K562 (cell line): Measurements from ENCODE around the gene DRGX. TPM values are rescaled to one million over a fixed set of nuclear protein-coding genes. Genes with fewer than 3 reads are reported as not detected.

Experiments used
- ATAC-seq: fragments of 200-7000 bp; cut with Tn5 transposase; 3 replicates; pipeline ENCODE4 v1.9.1; 2020; ENCODE audit warnings: moderate library complexity
- BruUV-seq: library from RNA; stranded (reverse); fragments of 400-500 nt; replicated peaks from 2 replicates; lab custom pipeline; 2021; lab: Mats Ljungman, UMichigan
- CTCF ChIA-PET: fragments of 300-600 bp; formaldehyde crosslinking; extraction: SDS; loops from one replicate; lab custom pipeline; 2021; ENCODE audit warnings: low intra/inter-chr PET ratio; lab: Yijun Ruan, JAX
- POLR2A ChIA-PET: fragments of 300-600, 350-650 bp; sonication (Branson Sonifier 250); formaldehyde crosslinking; extraction: SDS; loops from one replicate; lab custom pipeline; 2021; ENCODE audit warnings: antibody characterized with exemption, inconsistent platforms; lab: Yijun Ruan, JAX
- DNase-seq, 4 experiments: peaks; one replicate each; pipeline versions ENCODE4 v3.0.0 to v3.0.0-alpha.2; 2011 to 2018; ENCODE audit warnings: low spot score in 3 of 4, mixed read lengths in 3 of 4; ENCODE audit errors: extremely low read depth in 1 of 4
- FAIRE-seq: peaks from 2 replicates; lab custom pipeline; 2011; peaks lifted over from hg19 to GRCh38; lab: Jason Lieb, UNC
- H2AFZ ChIP-seq: 2 replicates; pipeline ENCODE4 v1.6.0; 2011; ENCODE audit warnings: low read depth, low read length, control low read depth, inconsistent platforms
- H3K27ac ChIP-seq: fragments of 200-600 bp; 3 replicates; pipeline ENCODE4 v1.8.0; 2011; ENCODE audit warnings: low read depth, mild to moderate bottlenecking, control low read depth, inconsistent platforms, low read length, moderate library complexity, mixed read lengths; ENCODE audit errors: extremely low read depth
- H3K27me3 ChIP-seq, 2 experiments: fragments of 300-600 bp in 1 of 2; 2 replicates in 1 of 2; 3 replicates in 1 of 2; pipeline versions ENCODE4 v1.6.0 to v1.8.0; 2011; ENCODE audit warnings: inconsistent platforms in 2 of 2, low read length in 2 of 2, mild to moderate bottlenecking in 1 of 2, mixed read lengths in 1 of 2, moderate library complexity in 1 of 2; ENCODE audit not compliant: control insufficient read depth in 2 of 2, insufficient read depth in 2 of 2
- H3K36me3 ChIP-seq: fragments of 300-600 bp; 3 replicates; pipeline ENCODE4 v1.8.0; 2011; ENCODE audit warnings: mild to moderate bottlenecking, low read length, inconsistent platforms; ENCODE audit not compliant: control insufficient read depth, insufficient read depth
- H3K4me1 ChIP-seq, 2 experiments: fragments of 200-600 bp in 1 of 2; replicated peaks in 1 of 2; 2 replicates in 1 of 2; 3 replicates in 1 of 2; pipeline versions ENCODE4 v1.5.1 to v1.8.0; 2011; ENCODE audit warnings: inconsistent platforms in 2 of 2, low read length in 2 of 2, mild to moderate bottlenecking in 1 of 2, mixed read lengths in 1 of 2, moderate library complexity in 1 of 2; ENCODE audit not compliant: control insufficient read depth in 2 of 2, insufficient read depth in 2 of 2
- H3K4me2 ChIP-seq: 2 replicates; pipeline ENCODE4 v1.6.1; 2011; ENCODE audit warnings: low read length, control low read depth, inconsistent platforms, mixed read lengths; ENCODE audit not compliant: insufficient read depth
- H3K4me3 ChIP-seq: fragments of 200-600 bp; sonication (generic), shearing (Covaris generic); 2 replicates; pipeline ENCODE4 v1.5.1; 2016; ENCODE audit warnings: control low read depth, inconsistent platforms
- H3K79me2 ChIP-seq: fragments of 200-600 bp; 3 replicates; pipeline ENCODE4 v1.8.0; 2011; ENCODE audit warnings: low read length, inconsistent platforms; ENCODE audit not compliant: control insufficient read depth, insufficient read depth
- H3K9ac ChIP-seq, 2 experiments: 2 replicates each; pipeline versions ENCODE4 v1.6.0 to v1.6.1; 2011; ENCODE audit warnings: low read depth in 2 of 2, low read length in 2 of 2, control low read depth in 1 of 2, inconsistent platforms in 1 of 2, mild to moderate bottlenecking in 1 of 2, mixed read lengths in 1 of 2; ENCODE audit not compliant: insufficient read depth in 1 of 2
- H3K9me1 ChIP-seq: one replicate; pipeline ENCODE4 v1.6.0; 2011; ENCODE audit warnings: inconsistent platforms, mild to moderate bottlenecking, low read length, moderate library complexity; ENCODE audit not compliant: control insufficient read depth, insufficient read depth
- H3K9me3 ChIP-seq: replicated peaks from 2 replicates; pipeline ENCODE4 v1.5.1; 2011; ENCODE audit warnings: low read depth, low read length, inconsistent platforms; ENCODE audit not compliant: control insufficient read depth, insufficient read depth
- H4K20me1 ChIP-seq: replicated peaks from 2 replicates; pipeline ENCODE4 v1.6.1; 2011; ENCODE audit warnings: low read length, inconsistent platforms, mixed read lengths; ENCODE audit not compliant: control insufficient read depth, insufficient read depth
- CXXC5 ChIP-seq: fragments of 250-450 bp; sonication (Bioruptor Pico); IDR thresholded peaks from 2 replicates; pipeline ENCODE4 v1.8.0; 2022; ENCODE audit warnings: inconsistent platforms, mild to moderate bottlenecking, moderate library complexity
- FOXM1 ChIP-seq, 2 experiments: fragments of 450-650 bp in 1 of 2; sonication (generic) in 1 of 2; formaldehyde crosslinking in 1 of 2; IDR thresholded peaks; 2 replicates each; pipeline versions ENCODE4 v1.6.1 to v1.9.0; 2017 to 2022; ENCODE audit warnings: low read depth in 2 of 2, mild to moderate bottlenecking in 2 of 2, missing genetic modification reagents in 1 of 2, moderate library complexity in 1 of 2
- HDAC3 ChIP-seq: fragments of 450-650 bp; IDR thresholded peaks from 2 replicates; pipeline ENCODE4 v1.6.1; 2018; ENCODE audit warnings: borderline replicate concordance, mild to moderate bottlenecking, moderate library complexity; ENCODE audit not compliant: partially characterized antibody
- HNRNPUL1 ChIP-seq: fragments of 200-400 bp; formaldehyde crosslinking; IDR thresholded peaks from 2 replicates; pipeline ENCODE4 v1.6.1; 2017; ENCODE audit warnings: low read length
- NCOR1 ChIP-seq: fragments of 450-650 bp; IDR thresholded peaks from 2 replicates; pipeline ENCODE4 v1.6.1; 2016; ENCODE audit warnings: mild to moderate bottlenecking, moderate library complexity
- NFXL1 ChIP-seq: fragments of 450-650 bp; formaldehyde crosslinking; IDR thresholded peaks from 2 replicates; pipeline ENCODE4 v1.4.0; 2021; ENCODE audit warnings: mild to moderate bottlenecking
- SMARCB1 ChIP-seq: IDR thresholded peaks from 2 replicates; pipeline ENCODE4 v1.6.1; 2011; ENCODE audit warnings: improper control_type of control experiment, low read depth; ENCODE audit not compliant: insufficient read length
- STAG1 ChIP-seq: sonication (generic); formaldehyde crosslinking; IDR thresholded peaks from 2 replicates; pipeline ENCODE4 v1.5.0; 2020; ENCODE audit warnings: missing genetic modification reagents, borderline replicate concordance
- TARDBP ChIP-seq: fragments of 450-650 bp; IDR thresholded peaks from 2 replicates; pipeline ENCODE4 v1.6.1; 2016
- TBL1XR1 ChIP-seq, 2 experiments: IDR thresholded peaks; 2 replicates each; pipeline ENCODE4 v1.6.1; 2012; ENCODE audit warnings: improper control_type of control experiment in 2 of 2, low read length in 2 of 2, mild to moderate bottlenecking in 1 of 2
- ZBTB17 ChIP-seq: fragments of 450-650 bp; formaldehyde crosslinking; IDR thresholded peaks from 2 replicates; pipeline ENCODE4 v1.4.0; 2020; ENCODE audit warnings: mild to moderate bottlenecking
- ZFP36 ChIP-seq: fragments of 150-350 bp; IDR thresholded peaks from 2 replicates; pipeline ENCODE4 v1.6.1; 2018; ENCODE audit warnings: low read length, low read depth; ENCODE audit not compliant: partially characterized antibody
- WGBS: fragments of 100-300 bp; shearing (Covaris generic); methylation state at CpG from one replicate; pipeline ENCODE4 v1.1.6; 2016; ENCODE audit warnings: low coverage, mixed read lengths; ENCODE audit not compliant: insufficient coverage; ENCODE audit errors: missing lambda C conversion rate; 5-methylcytosine and 5-hydroxymethylcytosine counted together
- in situ Hi-C: fragments of 300-500 bp; cut with MboI; formaldehyde crosslinking; loops from 4 replicates; pipeline ENCODE4 v1.15.0; 2018; ENCODE audit warnings: inconsistent platforms, mixed read lengths
- intact Hi-C: fragments of 100-400 bp; cut with micrococcal nuclease; formaldehyde crosslinking; loops from 2 replicates; pipeline ENCODE4 v1.14.2; 2022
- polyA plus RNA-seq, 8 experiments: library from polyadenylated mRNA; depleted of rRNA in 4 of 8; stranded (reverse) in 5 of 8; unstranded in 3 of 8; fragments of >200 nt; fragmentation: Nextera tagmentation in 2 of 8; fragmentation: Illumina TruSeq in 1 of 8; extraction: Ambion mirVana in 2 of 8; extraction: Trizol in 1 of 8; gene quantifications; 2 replicates each; pipeline versions ENCODE4 v1.2.1 to v1.2.3, GENCODE V29; 2011 to 2014; ENCODE audit warnings: inconsistent platforms in 1 of 8, missing spikeins in 1 of 8
- total RNA-seq, 7 experiments: library from RNA; depleted of rRNA in 6 of 7; stranded (reverse); fragments of >200 nt in 6 of 7; fragmentation: Illumina TruSeq in 2 of 7; extraction: Trizol in 2 of 7; gene quantifications; 2 replicates each; pipeline versions ENCODE4 v1.2.1 to v1.2.3, GENCODE V29; 2011 to 2021; ENCODE audit warnings: low replicate concordance in 1 of 7
- TF ChIP-seq, protein P1 (sequence below), 3 experiments: fragments of 200-800 bp in 1 of 3; sonication (Bioruptor generic) in 1 of 3; sonication (generic) in 1 of 3; formaldehyde crosslinking in 1 of 3; IDR thresholded peaks; 2 replicates each; pipeline versions ENCODE4 v1.6.1 to v1.8.0; 2016 to 2022; ENCODE audit warnings: mild to moderate bottlenecking in 2 of 3, missing compliant biosample characterization in 2 of 3, missing genetic modification characterization in 2 of 3, missing genetic modification reagents in 1 of 3
- TF ChIP-seq, protein P2 (sequence below): fragments of 250-450 bp; sonication (Bioruptor Pico); IDR thresholded peaks from 2 replicates; pipeline ENCODE4 v1.9.0; 2021; ENCODE audit warnings: mild to moderate bottlenecking
- TF ChIP-seq, protein P3 (sequence below): sonication (generic); formaldehyde crosslinking; IDR thresholded peaks from 2 replicates; pipeline ENCODE4 v1.8.1; 2023; ENCODE audit warnings: mild to moderate bottlenecking, missing genetic modification reagents, moderate library complexity

DRGX gene
- total and polyA plus RNA-seq, 9 of the 15 experiments (the other 6 are each of a cell fraction or from before 2014, with no cell fraction given) = not detected

DNA sequence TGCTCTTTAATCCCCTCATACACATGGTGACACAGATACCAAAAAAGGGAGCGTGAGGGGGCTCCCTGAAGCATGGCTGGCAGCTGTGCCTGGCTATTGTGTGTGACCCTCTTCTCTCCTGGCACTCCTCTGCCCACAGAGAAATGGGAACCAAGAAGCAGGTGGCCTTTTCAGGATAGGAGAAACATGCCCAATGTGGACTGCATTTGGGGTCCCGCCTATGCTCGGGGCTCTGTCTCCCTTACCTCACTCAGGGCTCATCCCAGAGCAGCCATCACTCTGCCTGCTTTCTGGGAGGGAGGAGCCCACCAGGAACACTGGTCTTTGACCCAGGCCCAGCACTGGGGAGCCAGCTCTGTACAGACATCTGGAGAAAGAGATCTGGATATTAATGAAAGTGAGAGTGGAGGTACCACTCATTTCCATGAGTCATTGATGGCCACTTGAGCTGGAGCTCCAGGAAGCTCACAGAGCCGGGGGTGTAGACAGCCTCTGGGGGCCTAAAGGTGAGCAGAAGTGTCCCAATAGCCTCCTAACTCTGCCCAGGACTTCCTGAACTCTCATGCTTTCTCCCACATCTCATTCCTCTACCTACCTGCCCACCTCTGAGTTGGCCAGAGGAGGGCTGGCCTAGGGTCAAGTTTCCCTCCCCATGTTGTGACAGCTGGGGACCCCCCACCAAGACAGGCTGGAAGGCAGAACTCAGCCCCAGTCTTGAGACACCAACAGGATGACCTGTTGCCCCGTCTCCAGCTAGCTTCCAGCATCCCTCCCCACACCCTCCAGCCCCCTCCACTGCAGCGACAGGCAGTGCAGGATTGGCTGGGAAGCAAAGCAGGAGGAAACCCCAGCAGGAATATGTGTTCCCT, 42.6 kb downstream of the DRGX start:
- Histone ChIP-seq H2AFZ (no peak overlapping the region), H3K4me3 (no peak overlapping the region), H3K27ac (no peak overlapping the region), H4K20me1 (no peaks in the 10 kb centered on the region), H3K9ac (no peak overlapping the region), H3K4me2 (no peak overlapping the region), H3K27me3 (peaks cover 3 to 24% of the 10 kb centered on the region in 2 experiments; a peak in 2 of 5 replicates), H3K79me2 (no peaks in the 10 kb centered on the region), H3K9me1 (no peaks in the 10 kb centered on the region), H3K9me3 (0 out of 2 replicates have a peak, but pooled peaks cover 3% of the 10 kb centered on the region), H3K4me1 (no peaks in the 10 kb centered on the region), H3K36me3 (no peaks in the 10 kb centered on the region)
- BruUV-seq = no TSS peak
- 1% methylated on average over 6 of the region's 6 CpGs for WGBS
- POLR2A ChIA-PET = interaction anchor here (0.5 to 1.5 kb wide), 3 partner anchors 15 to 354 kb away, joined by 3 to 5 read pairs (median 4); no protein-coding TSS in a partner anchor
- no peak for FAIRE-seq
- ATAC-seq = no peak; the same call in 2 of the 3 replicates
- CTCF ChIA-PET = no interaction called here
- in situ Hi-C loops (no loop called here), intact Hi-C loops (no loop called here)
- no peak for DNase-seq
- TF ChIP-seq STAG1 (CRISPR knock-in tag) (no peak), TBL1XR1 (IDR thresholded peaks at IDR 0.05; ENCODE audit: low read length in 2 of 2) (no peak), ZFP36 (no peak), HNRNPUL1 (no peak), TARDBP (no peak), CXXC5 (CRISPR knock-in tag) (no peak), FOXM1 (IDR thresholded peaks at IDR 0.05; ENCODE audit: low read depth) (no peak), FOXM1 (CRISPR knock-in tag; IDR thresholded peaks at IDR 0.05; ENCODE audit: low read depth) (no peak), HDAC3 (no peak), NFXL1 (CRISPR knock-in tag) (no peak), ZBTB17 (CRISPR knock-in tag) (no peak), SMARCB1 (no peak), NCOR1 (no peak)
- TF ChIP-seq, protein P1, sequence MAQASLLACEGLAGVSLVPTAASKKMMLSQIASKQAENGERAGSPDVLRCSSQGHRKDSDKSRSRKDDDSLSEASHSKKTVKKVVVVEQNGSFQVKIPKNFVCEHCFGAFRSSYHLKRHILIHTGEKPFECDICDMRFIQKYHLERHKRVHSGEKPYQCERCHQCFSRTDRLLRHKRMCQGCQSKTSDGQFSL (CRISPR knock-in tag; IDR thresholded peaks at IDR 0.05) = no peak
- TF ChIP-seq, protein P1 (tag; IDR thresholded peaks at IDR 0.05) = no peak
- TF ChIP-seq, protein P2, sequence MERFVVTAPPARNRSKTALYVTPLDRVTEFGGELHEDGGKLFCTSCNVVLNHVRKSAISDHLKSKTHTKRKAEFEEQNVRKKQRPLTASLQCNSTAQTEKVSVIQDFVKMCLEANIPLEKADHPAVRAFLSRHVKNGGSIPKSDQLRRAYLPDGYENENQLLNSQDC (CRISPR knock-in tag) = no peak
- TF ChIP-seq, protein P3, sequence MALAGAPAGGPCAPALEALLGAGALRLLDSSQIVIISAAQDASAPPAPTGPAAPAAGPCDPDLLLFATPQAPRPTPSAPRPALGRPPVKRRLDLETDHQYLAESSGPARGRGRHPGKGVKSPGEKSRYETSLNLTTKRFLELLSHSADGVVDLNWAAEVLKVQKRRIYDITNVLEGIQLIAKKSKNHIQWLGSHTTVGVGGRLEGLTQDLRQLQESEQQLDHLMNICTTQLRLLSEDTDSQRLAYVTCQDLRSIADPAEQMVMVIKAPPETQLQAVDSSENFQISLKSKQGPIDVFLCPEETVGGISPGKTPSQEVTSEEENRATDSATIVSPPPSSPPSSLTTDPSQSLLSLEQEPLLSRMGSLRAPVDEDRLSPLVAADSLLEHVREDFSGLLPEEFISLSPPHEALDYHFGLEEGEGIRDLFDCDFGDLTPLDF (CRISPR knock-in tag) = no peak
